ENCODE results near the gene CAPN14. TPM values are rescaled to one million over a fixed set of nuclear protein-coding genes. Genes with fewer than 3 reads are reported as not detected.

Gene CAPN14
- total and polyA plus RNA-seq, 2 of the 4 experiments (the other 2 are of a cell fraction): under 0.01 to 0.09 TPM

DNA sequence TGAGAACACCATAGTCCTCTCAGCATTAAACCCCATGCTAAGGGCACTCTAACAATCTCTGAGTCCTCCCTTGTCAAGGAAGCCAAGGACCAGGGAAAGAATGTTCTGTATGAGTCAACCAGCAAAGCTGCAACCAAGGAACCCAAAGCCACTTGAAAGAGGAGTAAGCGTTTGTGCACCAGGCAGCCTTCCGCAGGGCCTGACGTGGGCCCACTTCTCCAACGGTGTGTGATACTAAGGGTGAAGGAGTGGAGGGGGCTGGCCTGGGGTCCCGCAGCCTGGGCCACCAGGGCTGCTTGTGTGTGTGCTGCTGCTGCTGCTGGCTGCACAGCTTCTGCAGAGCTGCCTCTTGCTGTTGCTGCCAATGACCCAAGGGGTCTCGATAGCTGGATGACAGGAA is 49.0 kb downstream of the CAPN14 start:
- ChIA-PET POLR2A (ENCODE audit: unreplicated experiment) (no interaction called here), CTCF (interaction anchor here (1.0 kb wide), 1 partner anchor 165 kb away, joined by 3 read pairs; no protein-coding TSS in a partner anchor)
- dilution Hi-C loops (cut with HindIII; ENCODE audit: low sequenced_read_pairs, unreplicated experiment) (no loop called here), in situ Hi-C loops (cut with MboI; ENCODE audit: low sequenced_read_pairs) (loop anchor here (25.0 kb wide), 1 partner anchor 1006 kb away; no protein-coding TSS in a partner anchor), intact Hi-C loops (cut with micrococcal nuclease) (no loop called here)
- H3K23ac ChIP-seq (ENCODE audit: low read depth, low read length): no peak overlapping the region
- H3K9me1 ChIP-seq (ENCODE audit: insufficient read depth, low read length): no peaks in the 10 kb centered on the region
- no peak overlapping the region for H3K4me2 ChIP-seq (ENCODE audit: low read depth, low read length)
- TF ChIP-seq SMC3 (IDR thresholded peaks at IDR 0.05; ENCODE audit: low read depth, low read length) (no peak), RFX5 (IDR thresholded peaks at IDR 0.05; ENCODE audit: low read depth, low read length) (no peak), FOS (IDR thresholded peaks at IDR 0.05; ENCODE audit: low read depth, low read length) (no peak), MAFK (IDR thresholded peaks at IDR 0.05; ENCODE audit: low read depth, low read length) (no peak), CHD1 (IDR thresholded peaks at IDR 0.05; ENCODE audit: low read depth, low read length) (no peak), RAD21 (IDR thresholded peaks at IDR 0.05; ENCODE audit: low read length) (no peak), CEBPB (IDR thresholded peaks at IDR 0.05; ENCODE audit: low read depth, low read length) (no peak), POLR2A (IDR thresholded peaks at IDR 0.05; ENCODE audit: low read depth, low read length) (no peak), RCOR1 (IDR thresholded peaks at IDR 0.05; ENCODE audit: insufficient replicate concordance, low read length) (no peak), BHLHE40 (IDR thresholded peaks at IDR 0.05; ENCODE audit: low read depth, low read length) (no peak), MAZ (IDR thresholded peaks at IDR 0.05; ENCODE audit: borderline replicate concordance, low read depth, low read length) (no peak)
- TF ChIP-seq, protein P1, sequence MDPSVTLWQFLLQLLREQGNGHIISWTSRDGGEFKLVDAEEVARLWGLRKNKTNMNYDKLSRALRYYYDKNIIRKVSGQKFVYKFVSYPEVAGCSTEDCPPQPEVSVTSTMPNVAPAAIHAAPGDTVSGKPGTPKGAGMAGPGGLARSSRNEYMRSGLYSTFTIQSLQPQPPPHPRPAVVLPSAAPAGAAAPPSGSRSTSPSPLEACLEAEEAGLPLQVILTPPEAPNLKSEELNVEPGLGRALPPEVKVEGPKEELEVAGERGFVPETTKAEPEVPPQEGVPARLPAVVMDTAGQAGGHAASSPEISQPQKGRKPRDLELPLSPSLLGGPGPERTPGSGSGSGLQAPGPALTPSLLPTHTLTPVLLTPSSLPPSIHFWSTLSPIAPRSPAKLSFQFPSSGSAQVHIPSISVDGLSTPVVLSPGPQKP (IDR thresholded peaks at IDR 0.05; ENCODE audit: borderline replicate concordance, low read depth, low read length): no peak
- TF ChIP-seq, protein P2, sequence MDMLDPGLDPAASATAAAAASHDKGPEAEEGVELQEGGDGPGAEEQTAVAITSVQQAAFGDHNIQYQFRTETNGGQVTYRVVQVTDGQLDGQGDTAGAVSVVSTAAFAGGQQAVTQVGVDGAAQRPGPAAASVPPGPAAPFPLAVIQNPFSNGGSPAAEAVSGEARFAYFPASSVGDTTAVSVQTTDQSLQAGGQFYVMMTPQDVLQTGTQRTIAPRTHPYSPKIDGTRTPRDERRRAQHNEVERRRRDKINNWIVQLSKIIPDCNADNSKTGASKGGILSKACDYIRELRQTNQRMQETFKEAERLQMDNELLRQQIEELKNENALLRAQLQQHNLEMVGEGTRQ (IDR thresholded peaks at IDR 0.05; ENCODE audit: low read depth, low read length): no peak
- no peak overlapping the region for H3K56ac ChIP-seq (ENCODE audit: extremely low read depth, insufficient read depth, low read length)
- no peak overlapping the region for H2BK5ac ChIP-seq (ENCODE audit: low read depth, low read length, poor library complexity, severe bottlenecking)
- no peak overlapping the region for H2BK120ac ChIP-seq (ENCODE audit: low read depth, low read length)
- H3K36me3 ChIP-seq (ENCODE audit: control insufficient read depth, insufficient read depth, low read length): no peaks in the 10 kb centered on the region
- no peaks in the 10 kb centered on the region for H3K4me1 ChIP-seq (ENCODE audit: control insufficient read depth, insufficient read depth, low read length)
- no peaks in the 10 kb centered on the region for H4K20me1 ChIP-seq (ENCODE audit: insufficient read depth, low read length)
- WGBS, 2 experiments (ENCODE audit: extremely low coverage in 2 of 2, insufficient read length in 1 of 2): 90% methylated on average over 2 of the region's 6 CpGs; no CpG with 5 or more reads in 1 of the 2 experiments
- no peak overlapping the region for H2BK20ac ChIP-seq (ENCODE audit: low read depth, low read length)
- no peaks in the 10 kb centered on the region for H3K9me3 ChIP-seq (ENCODE audit: control insufficient read depth, insufficient read depth, low read length)
- no peak for DNase-seq
- no peak overlapping the region for H2AK9ac ChIP-seq (replicated peaks; ENCODE audit: low read depth, low read length, poor library complexity)
- no peak overlapping the region for H3K27ac ChIP-seq (ENCODE audit: insufficient read depth, low read length)
- no peak for ATAC-seq (ENCODE audit: low read depth)
- no peak overlapping the region for H3K14ac ChIP-seq (replicated peaks; ENCODE audit: low read depth, low read length)
- no peak overlapping the region for H3K4ac ChIP-seq (ENCODE audit: low read depth, low read length)
- BruUV-seq (replicated peaks): no TSS peak
- no peak overlapping the region for H4K5ac ChIP-seq (ENCODE audit: low read depth, low read length)
- no peak overlapping the region for H2AK5ac ChIP-seq (ENCODE audit: low read depth, low read length)
- no peak overlapping the region for H4K8ac ChIP-seq (ENCODE audit: low read depth in 2 of 2, low read length in 2 of 2)
- peaks cover 5% of the 10 kb centered on the region; the same call in 1 of the 2 replicates for H3K27me3 ChIP-seq (ENCODE audit: control insufficient read depth, insufficient read depth, low read length)
- H2BK15ac ChIP-seq (ENCODE audit: low read depth, low read length): no peak overlapping the region
- no peak overlapping the region for H3K18ac ChIP-seq (ENCODE audit: low read depth, low read length)
- H4K91ac ChIP-seq (ENCODE audit: insufficient read depth, low read depth, low read length): no peak overlapping the region
- H3K9ac ChIP-seq (ENCODE audit: low read depth, low read length): no peak overlapping the region
- H2AFZ ChIP-seq (replicated peaks; ENCODE audit: low read length, poor library complexity): no peak overlapping the region
- no peak overlapping the region for H3K4me3 ChIP-seq (ENCODE audit: insufficient read depth, low read depth, low read length)
- H3K79me1 ChIP-seq (ENCODE audit: low read depth in 1 of 2, low read length in 2 of 2): no peaks in the 10 kb centered on the region
